ENCODE results near the gene ALS2CL.

The ALS2CL gene

DNA sequence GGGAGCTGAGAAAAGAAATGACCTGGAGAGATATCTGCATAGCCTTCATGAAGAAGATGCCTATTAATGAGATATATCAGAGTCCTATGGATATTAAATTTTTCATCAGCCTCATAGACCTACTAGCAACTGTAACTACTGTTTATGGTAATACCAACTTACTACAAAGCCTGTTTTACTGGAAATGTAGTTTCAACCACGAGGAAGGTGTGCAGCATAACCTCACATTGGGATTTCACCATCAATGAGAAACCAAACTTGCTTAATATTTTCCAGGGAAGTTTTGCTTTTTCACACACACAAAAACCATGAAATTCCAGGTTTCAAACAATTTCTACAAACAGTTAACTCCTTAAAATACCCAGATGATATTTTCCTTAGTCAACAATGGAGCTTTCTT, 49.8 kb downstream of the ALS2CL start:
- H3K36me3 ChIP-seq (ENCODE audit: control insufficient read depth, insufficient read depth, low read length): no peaks in the 10 kb centered on the region
- peaks cover 2% of the 10 kb centered on the region for H3K9me3 ChIP-seq (ENCODE audit: control insufficient read depth, low read length)
- 89 to 100% methylated on average over 1 of the region's 1 CpG for WGBS, 2 experiments (ENCODE audit: insufficient coverage in 2 of 2)
- H3K4me1 ChIP-seq (ENCODE audit: control insufficient read depth, insufficient read depth, low read length, poor library complexity, severe bottlenecking): peaks cover 15% of the 10 kb centered on the region
- H3K4me3 ChIP-seq (ENCODE audit: extremely low read depth, insufficient read depth, low read length, poor library complexity, severe bottlenecking): no peak overlapping the region
- no peak overlapping the region for H3K27ac ChIP-seq (ENCODE audit: low read depth, low read length, severe bottlenecking)

DNA sequence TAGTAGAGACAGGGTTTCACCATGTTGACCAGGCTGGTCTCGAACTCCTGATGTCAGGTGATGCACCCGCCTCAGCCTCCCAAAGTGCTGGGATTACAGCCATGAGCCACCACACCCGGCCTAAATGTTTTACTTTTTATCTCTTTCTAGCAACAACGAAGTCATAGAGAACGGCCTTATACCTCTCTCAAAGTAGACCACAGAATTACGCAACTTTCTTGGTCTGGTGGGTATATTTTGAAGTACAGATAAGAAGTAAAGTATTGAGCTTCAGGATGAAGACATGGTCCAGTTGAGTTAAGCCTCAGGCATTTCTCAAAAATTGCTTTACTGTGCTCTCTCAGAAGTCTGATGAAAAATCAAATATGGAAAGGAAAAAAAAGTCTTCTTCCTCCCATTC, 50.5 kb downstream of the ALS2CL start:
- no peak overlapping the region for H3K4me3 ChIP-seq (ENCODE audit: extremely low read depth, insufficient read depth, low read length, poor library complexity, severe bottlenecking)
- H3K27ac ChIP-seq (ENCODE audit: low read depth, low read length, severe bottlenecking): no peak overlapping the region
- WGBS, 2 experiments (ENCODE audit: insufficient coverage in 2 of 2): 95 to 100% methylated on average over 1 to 4 of the region's 6 CpGs
- H3K4me1 ChIP-seq (ENCODE audit: control insufficient read depth, insufficient read depth, low read length, poor library complexity, severe bottlenecking): peaks cover 15% of the 10 kb centered on the region
- H3K36me3 ChIP-seq (ENCODE audit: control insufficient read depth, insufficient read depth, low read length): no peaks in the 10 kb centered on the region
- peaks cover 4% of the 10 kb centered on the region for H3K9me3 ChIP-seq (ENCODE audit: control insufficient read depth, low read length)

DNA sequence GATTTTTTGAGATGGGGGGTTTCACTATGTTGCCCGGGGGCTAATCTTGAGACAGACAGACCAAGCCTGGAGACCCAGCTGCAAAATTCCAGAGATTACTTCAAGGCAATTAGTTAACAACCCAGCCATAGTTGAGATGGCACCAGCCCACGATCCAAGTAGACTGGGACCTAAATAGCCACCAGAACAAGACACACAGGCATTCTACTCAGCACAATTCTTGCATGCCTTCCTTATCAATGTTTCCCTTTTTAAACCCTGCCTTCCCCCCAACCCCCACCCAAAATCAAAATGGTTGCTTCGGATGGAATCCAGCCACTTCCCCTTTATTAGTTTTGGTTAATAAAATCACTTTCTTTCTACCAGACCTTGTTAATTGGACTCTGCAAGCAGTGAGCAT, 52.6 kb downstream of the ALS2CL start:
- peaks cover 15% of the 10 kb centered on the region for H3K4me1 ChIP-seq (ENCODE audit: control insufficient read depth, insufficient read depth, low read length, poor library complexity, severe bottlenecking)
- no peak overlapping the region for H3K27ac ChIP-seq (ENCODE audit: low read depth, low read length, severe bottlenecking)
- H3K4me3 ChIP-seq (ENCODE audit: extremely low read depth, insufficient read depth, low read length, poor library complexity, severe bottlenecking): no peak overlapping the region
- peaks cover 4% of the 10 kb centered on the region for H3K9me3 ChIP-seq (ENCODE audit: control insufficient read depth, low read length)
- H3K36me3 ChIP-seq (ENCODE audit: control insufficient read depth, insufficient read depth, low read length): no peaks in the 10 kb centered on the region
- WGBS, 2 experiments (ENCODE audit: insufficient coverage in 2 of 2): 69 to 89% methylated on average over 1 to 2 of the region's 3 CpGs

DNA sequence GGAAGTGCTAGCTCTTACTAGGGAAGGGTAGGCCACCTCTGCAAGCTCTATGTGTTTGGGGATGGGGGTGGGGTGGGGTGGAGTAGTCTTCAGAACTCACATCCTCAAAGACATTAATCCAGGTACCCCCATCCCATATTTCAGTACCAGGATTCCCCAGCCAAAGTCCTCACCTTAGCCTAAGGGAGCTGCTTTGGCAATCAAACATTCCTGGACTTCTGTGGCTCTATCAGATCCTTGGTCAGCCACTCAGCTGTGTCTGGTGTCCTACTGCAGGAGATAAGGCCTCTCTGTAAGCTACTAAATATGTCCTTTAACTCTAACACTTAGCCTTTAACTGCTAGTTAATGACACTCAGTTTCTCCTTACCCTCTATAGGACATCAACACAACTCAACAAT, 54.3 kb downstream of the ALS2CL start:
- no peak overlapping the region for H3K4me3 ChIP-seq (ENCODE audit: extremely low read depth, insufficient read depth, low read length, poor library complexity, severe bottlenecking)
- H3K9me3 ChIP-seq (ENCODE audit: control insufficient read depth, low read length): peaks cover 4% of the 10 kb centered on the region

DNA sequence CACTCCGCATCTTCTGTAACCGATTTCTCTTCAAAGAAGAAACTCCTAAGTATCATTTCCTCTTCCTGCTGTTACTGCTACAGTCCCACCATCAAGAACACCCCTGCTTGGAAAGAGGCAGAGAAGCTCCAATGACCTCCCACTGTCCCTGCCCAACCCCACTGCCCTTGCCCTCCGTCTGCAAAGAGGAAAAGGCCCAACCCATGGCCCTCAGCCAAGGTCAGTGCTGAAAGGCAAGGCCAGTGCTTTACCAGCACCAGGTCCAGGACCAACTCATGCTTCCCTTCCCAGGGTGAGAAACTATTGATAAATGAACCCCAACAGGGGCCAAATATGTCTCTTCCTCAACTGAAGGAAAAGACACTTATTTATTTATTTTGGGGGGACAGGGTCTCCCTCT, 58.6 kb downstream of the ALS2CL start:
- no peak overlapping the region for H3K27ac ChIP-seq (ENCODE audit: low read depth, low read length, severe bottlenecking)
- no peaks in the 10 kb centered on the region for H3K36me3 ChIP-seq (ENCODE audit: control insufficient read depth, insufficient read depth, low read length)
- no peak overlapping the region for H3K4me3 ChIP-seq (ENCODE audit: extremely low read depth, insufficient read depth, low read length, poor library complexity, severe bottlenecking)
- H3K4me1 ChIP-seq (ENCODE audit: control insufficient read depth, insufficient read depth, low read length, poor library complexity, severe bottlenecking): no peaks in the 10 kb centered on the region
- WGBS, 2 experiments (ENCODE audit: insufficient coverage in 2 of 2): 84 to 91% methylated on average over 1 to 3 of the region's 3 CpGs
- H3K9me3 ChIP-seq (ENCODE audit: control insufficient read depth, low read length): peaks cover 4% of the 10 kb centered on the region

More for the DNA sequence above, 54.3 kb downstream of the ALS2CL start:
- no peaks in the 10 kb centered on the region for H3K36me3 ChIP-seq (ENCODE audit: control insufficient read depth, insufficient read depth, low read length)
- H3K27ac ChIP-seq (ENCODE audit: low read depth, low read length, severe bottlenecking): no peak overlapping the region
- H3K4me1 ChIP-seq (ENCODE audit: control insufficient read depth, insufficient read depth, low read length, poor library complexity, severe bottlenecking): peaks cover 15% of the 10 kb centered on the region

DNA sequence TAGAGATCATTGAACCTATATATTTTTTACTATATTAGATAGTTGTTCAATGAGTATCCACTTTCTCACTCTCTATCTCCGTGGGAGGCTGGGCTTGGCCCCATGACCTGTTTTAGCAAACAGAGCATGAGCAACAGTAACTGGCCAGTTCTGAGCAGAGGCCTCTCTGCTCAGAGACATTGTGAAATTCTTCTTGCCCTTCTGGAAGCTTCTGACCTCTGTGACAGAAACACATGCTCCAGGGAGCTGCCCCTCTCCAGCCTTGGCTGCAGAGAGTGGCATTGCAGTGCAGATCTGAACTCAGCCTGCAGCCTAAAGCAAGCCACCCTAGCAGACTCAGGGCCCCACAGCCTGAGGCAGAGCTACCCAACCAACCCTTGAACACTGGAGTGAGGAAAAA, 60.7 kb downstream of the ALS2CL start:
- WGBS, 2 experiments (ENCODE audit: insufficient coverage in 2 of 2): 50 to 100% methylated on average over 1 of the region's 1 CpG
- H3K36me3 ChIP-seq (ENCODE audit: control insufficient read depth, insufficient read depth, low read length): no peaks in the 10 kb centered on the region
- H3K4me1 ChIP-seq (ENCODE audit: control insufficient read depth, insufficient read depth, low read length, poor library complexity, severe bottlenecking): peaks cover 10% of the 10 kb centered on the region
- no peak overlapping the region for H3K27ac ChIP-seq (ENCODE audit: low read depth, low read length, severe bottlenecking)
- no peaks in the 10 kb centered on the region for H3K9me3 ChIP-seq (ENCODE audit: control insufficient read depth, low read length)
- H3K4me3 ChIP-seq (ENCODE audit: extremely low read depth, insufficient read depth, low read length, poor library complexity, severe bottlenecking): no peak overlapping the region

DNA sequence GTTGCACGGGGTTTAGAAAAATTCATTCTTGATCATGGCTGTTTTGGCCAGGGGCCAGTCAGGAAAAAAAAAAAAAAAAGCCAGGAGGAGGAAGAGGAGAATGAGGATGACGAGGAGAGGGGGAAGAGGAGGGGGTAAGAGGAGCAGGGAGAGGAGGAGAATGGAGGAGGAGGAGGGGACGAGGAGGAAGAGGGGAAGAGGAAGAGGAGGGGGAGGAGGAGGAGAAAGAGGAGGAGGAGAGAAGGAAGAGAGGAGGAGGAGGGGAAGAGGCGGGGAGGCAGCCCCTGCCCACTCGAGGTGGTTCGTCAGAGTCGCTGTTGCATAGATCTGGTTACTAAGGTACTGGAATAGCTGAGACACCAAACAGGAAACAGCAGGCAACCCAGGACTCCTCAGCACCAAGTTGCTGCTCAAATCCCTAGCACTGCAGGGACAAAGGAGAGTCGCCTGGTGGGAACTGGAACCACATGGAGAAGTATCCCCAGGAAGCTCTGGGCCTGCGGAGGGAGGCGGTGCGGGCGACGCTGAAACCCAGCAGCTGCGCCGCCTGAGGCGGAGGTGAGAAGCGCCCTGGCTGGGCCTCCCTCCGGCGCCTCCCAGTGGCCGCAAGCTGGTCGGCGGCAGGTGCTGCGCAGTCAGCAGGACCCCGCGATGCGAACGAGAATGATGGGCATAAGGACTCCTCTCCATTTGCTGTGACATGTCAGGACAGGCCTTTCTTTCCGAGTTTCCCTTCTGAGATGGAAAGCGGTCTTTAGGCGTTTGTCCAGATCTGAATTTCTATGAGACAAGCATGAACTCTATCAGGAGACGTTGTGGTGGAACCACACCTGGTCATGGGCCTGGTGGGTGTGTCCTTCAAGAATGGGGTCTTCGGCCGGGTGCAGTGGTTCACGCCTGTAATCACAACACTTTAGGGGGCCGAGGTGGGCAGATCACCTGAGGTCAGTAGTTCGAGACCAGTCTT, 63.6 kb downstream of the ALS2CL start:
- WGBS, 2 experiments (ENCODE audit: insufficient coverage in 2 of 2): 25 to 29% methylated on average over 30 to 35 of the region's 36 CpGs
- peak overlapping the region; percentile 88 for H3K27ac ChIP-seq (ENCODE audit: low read depth, low read length, severe bottlenecking)

DNA sequence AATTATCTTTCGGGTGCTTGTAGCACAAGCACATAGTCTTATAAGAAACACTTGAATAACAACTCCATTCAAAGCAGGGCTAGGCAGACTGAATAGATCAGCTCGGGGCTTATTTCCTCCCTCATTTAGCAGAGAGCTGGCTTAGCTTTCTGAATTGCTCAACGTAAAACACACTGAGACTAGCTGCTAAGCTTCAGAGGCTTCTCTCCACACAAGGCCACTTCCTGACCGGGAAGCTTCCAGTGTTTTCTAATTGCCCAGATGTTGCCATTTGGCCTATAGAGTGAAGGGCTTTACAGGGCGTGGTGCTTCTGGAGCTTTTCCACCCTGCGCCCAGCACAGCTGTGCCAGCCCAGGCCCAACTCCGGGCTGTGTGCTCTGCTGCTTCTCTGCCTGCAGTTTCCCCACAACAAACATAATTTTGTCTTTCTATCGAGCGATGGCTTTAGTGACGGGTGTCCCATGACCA, 64.5 kb downstream of the ALS2CL start:
- peak overlapping the region; percentile 88 for H3K27ac ChIP-seq (ENCODE audit: low read depth, low read length, severe bottlenecking)
- H3K4me3 ChIP-seq (ENCODE audit: extremely low read depth, insufficient read depth, low read length, poor library complexity, severe bottlenecking): no peak overlapping the region
- H3K9me3 ChIP-seq (ENCODE audit: control insufficient read depth, low read length): no peaks in the 10 kb centered on the region
- 87% methylated on average over 8 to 10 of the region's 10 CpGs for WGBS, 2 experiments (ENCODE audit: insufficient coverage in 2 of 2)
- no peaks in the 10 kb centered on the region for H3K36me3 ChIP-seq (ENCODE audit: control insufficient read depth, insufficient read depth, low read length)
- peaks cover 10% of the 10 kb centered on the region for H3K4me1 ChIP-seq (ENCODE audit: control insufficient read depth, insufficient read depth, low read length, poor library complexity, severe bottlenecking)

More for the DNA sequence above, 63.6 kb downstream of the ALS2CL start:
- Histone ChIP-seq H3K9me3 (ENCODE audit: control insufficient read depth, low read length) (no peaks in the 10 kb centered on the region), H3K4me1 (ENCODE audit: control insufficient read depth, insufficient read depth, low read length, poor library complexity, severe bottlenecking) (peaks cover 10% of the 10 kb centered on the region), H3K36me3 (ENCODE audit: control insufficient read depth, insufficient read depth, low read length) (no peaks in the 10 kb centered on the region), H3K4me3 (ENCODE audit: extremely low read depth, insufficient read depth, low read length, poor library complexity, severe bottlenecking) (peak overlapping the region; percentile 14)

DNA sequence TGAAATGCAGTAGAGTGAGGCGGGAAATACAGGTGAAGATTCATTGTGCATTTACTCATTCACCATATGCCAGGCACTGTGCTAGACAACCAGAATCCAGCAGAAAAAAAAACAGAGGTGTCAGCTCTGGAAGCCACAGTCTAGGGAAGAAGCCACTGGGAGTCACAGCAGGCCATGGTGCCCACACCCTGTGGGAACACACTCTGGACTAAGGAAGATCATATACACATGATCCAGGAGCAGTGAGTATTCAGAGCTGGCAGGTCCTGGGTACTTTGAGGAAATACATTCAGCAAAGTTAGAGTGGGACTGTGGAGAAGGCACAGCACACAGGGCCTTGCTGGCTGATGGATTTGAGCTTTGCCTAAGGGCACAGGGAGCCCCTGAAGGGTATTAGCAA, 66.4 kb downstream of the ALS2CL start:
- H3K36me3 ChIP-seq (ENCODE audit: control insufficient read depth, insufficient read depth, low read length): no peaks in the 10 kb centered on the region
- no peaks in the 10 kb centered on the region for H3K9me3 ChIP-seq (ENCODE audit: control insufficient read depth, low read length)
- H3K27ac ChIP-seq (ENCODE audit: low read depth, low read length, severe bottlenecking): no peak overlapping the region
- WGBS, 2 experiments (ENCODE audit: insufficient coverage in 2 of 2): no CpG with 5 or more reads among the region's 1 CpG
- H3K4me1 ChIP-seq (ENCODE audit: control insufficient read depth, insufficient read depth, low read length, poor library complexity, severe bottlenecking): peaks cover 10% of the 10 kb centered on the region
- no peak overlapping the region for H3K4me3 ChIP-seq (ENCODE audit: extremely low read depth, insufficient read depth, low read length, poor library complexity, severe bottlenecking)

DNA sequence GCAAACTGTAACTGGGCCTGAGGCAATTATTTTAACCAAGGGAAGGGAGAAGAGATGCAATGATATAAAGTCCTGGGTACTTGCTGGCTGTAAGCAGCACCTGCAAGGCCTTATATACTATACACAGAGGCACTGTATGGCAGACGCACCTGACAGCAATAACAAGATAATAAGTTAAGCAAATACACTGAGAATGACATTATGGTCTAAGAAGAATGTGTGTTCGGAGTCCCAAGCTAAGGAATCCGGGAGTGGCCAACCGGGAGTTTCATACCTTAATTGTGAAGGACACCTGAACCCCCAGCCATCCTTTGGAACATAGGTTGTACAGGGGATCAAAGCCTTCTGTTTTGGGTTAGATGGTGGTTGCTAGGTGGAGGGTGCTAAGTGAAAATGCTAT, 67.4 kb downstream of the ALS2CL start:
- Histone ChIP-seq H3K4me3 (ENCODE audit: extremely low read depth, insufficient read depth, low read length, poor library complexity, severe bottlenecking) (no peak overlapping the region), H3K9me3 (ENCODE audit: control insufficient read depth, low read length) (no peaks in the 10 kb centered on the region), H3K4me1 (ENCODE audit: control insufficient read depth, insufficient read depth, low read length, poor library complexity, severe bottlenecking) (peaks cover 10% of the 10 kb centered on the region), H3K27ac (ENCODE audit: low read depth, low read length, severe bottlenecking) (no peak overlapping the region), H3K36me3 (ENCODE audit: control insufficient read depth, insufficient read depth, low read length) (no peaks in the 10 kb centered on the region)
- 96 to 100% methylated on average over 2 to 4 of the region's 4 CpGs for WGBS, 2 experiments (ENCODE audit: insufficient coverage in 2 of 2)

DNA sequence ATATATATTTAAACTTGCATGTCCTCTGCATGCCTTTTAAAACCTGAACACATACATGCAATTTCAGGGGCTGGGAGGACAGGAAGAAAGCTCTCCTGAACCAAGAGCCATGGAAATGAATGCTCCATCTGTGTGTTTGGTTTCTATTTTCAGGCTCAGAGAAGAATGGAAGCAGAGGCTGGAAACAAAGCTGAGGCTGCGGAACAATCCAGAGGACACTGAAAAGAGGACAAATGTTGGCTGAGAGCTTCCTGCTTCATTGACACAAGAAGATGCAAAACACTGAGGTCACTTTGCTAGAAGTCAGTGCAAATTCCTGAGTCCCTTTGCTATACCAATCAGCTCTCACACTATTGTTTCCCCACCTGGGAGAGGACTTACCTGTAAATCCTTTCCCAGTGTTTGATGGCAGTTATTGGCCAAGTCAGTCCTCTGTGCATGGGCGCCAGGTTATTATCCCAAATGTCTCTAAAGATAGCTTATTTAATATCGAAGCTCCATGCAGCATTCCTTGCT, 68.4 kb downstream of the ALS2CL start:
- Histone ChIP-seq H3K36me3 (ENCODE audit: control insufficient read depth, insufficient read depth, low read length) (no peaks in the 10 kb centered on the region), H3K4me1 (ENCODE audit: control insufficient read depth, insufficient read depth, low read length, poor library complexity, severe bottlenecking) (peaks cover 10% of the 10 kb centered on the region), H3K4me3 (ENCODE audit: extremely low read depth, insufficient read depth, low read length, poor library complexity, severe bottlenecking) (no peak overlapping the region), H3K27ac (ENCODE audit: low read depth, low read length, severe bottlenecking) (no peak overlapping the region), H3K9me3 (ENCODE audit: control insufficient read depth, low read length) (no peaks in the 10 kb centered on the region)
- 90 to 95% methylated on average over 1 to 3 of the region's 3 CpGs for WGBS, 2 experiments (ENCODE audit: insufficient coverage in 2 of 2)

Data from mesodermal cell (in vitro differentiated cells).